SH-SY5Y (cell line): Measurements from ENCODE around the gene RNF225.

Experiments used
- GATA2 ChIP-seq: IDR thresholded peaks from 2 replicates; pipeline ENCODE4 v1.6.1; 2011; ENCODE audit warnings: mild to moderate bottlenecking, low read depth, low read length
- GATA3 ChIP-seq: IDR thresholded peaks from 2 replicates; pipeline ENCODE4 v1.6.1; 2011; ENCODE audit warnings: low read depth, mild to moderate bottlenecking, low read length, moderate library complexity

- TF ChIP-seq GATA2 (no peak), GATA3 (no peak)
Observed at GRCh38 chr19:58398087-58398486, 2.6 kb downstream of the RNF225 start.
